WI38 (cell line): ENCODE measurements around the gene NHERF2.

Source experiments
- H3K4me3 ChIP-seq: 2 replicates; pipeline ENCODE4 v1.5.1; 2011; ENCODE audit warnings: low read depth, mild to moderate bottlenecking, control low read depth, low read length
- CTCF ChIP-seq: IDR thresholded peaks from 2 replicates; pipeline ENCODE4 v1.5.1; 2012; ENCODE audit warnings: low read depth, mild to moderate bottlenecking, control low read depth, low read length

NHERF2 gene

GRCh38 chr16:2083409-2083808 is 56.7 kb downstream of the NHERF2 start:
- H3K4me3 ChIP-seq, result no peak overlapping the region
- no peak for TF ChIP-seq CTCF

GRCh38 chr16:2083876-2084780 is 57.4 kb downstream of the NHERF2 start:
- no peak overlapping the region for H3K4me3 ChIP-seq
- TF ChIP-seq CTCF, result no peak

GRCh38 chr16:2084895-2085625 is 58.4 kb downstream of the NHERF2 start:
- TF ChIP-seq CTCF, result no peak
- H3K4me3 ChIP-seq, result no peak overlapping the region

GRCh38 chr16:2085669-2086068 is 59.0 kb downstream of the NHERF2 start:
- H3K4me3 ChIP-seq, result no peak overlapping the region
- TF ChIP-seq CTCF, result no peak

GRCh38 chr16:2086106-2086742 is 59.5 kb downstream of the NHERF2 start:
- no peak overlapping the region for H3K4me3 ChIP-seq
- no peak for TF ChIP-seq CTCF

GRCh38 chr16:2086812-2087747 is 60.4 kb downstream of the NHERF2 start:
- no peak for TF ChIP-seq CTCF
- H3K4me3 ChIP-seq, result no peak overlapping the region
